Lung (tissue), 12 donors: ENCODE data around the gene VWF. TPM values are rescaled to one million over a fixed set of nuclear protein-coding genes. Genes with fewer than 3 reads are reported as not detected.

Experiments used
- ATAC-seq: fragments of 200-7000 bp; cut with Tn5 transposase; one replicate; pipeline ENCODE4 v1.9.1; 2020; ENCODE audit warnings: moderate number of reproducible peaks; ENCODE audit not compliant: insufficient read depth, low FRiP score
- DNase-seq, 3 donors: peaks; one replicate each; pipeline ENCODE4 v3.0.0-alpha.2; 2013 to 2017
- H3K27ac ChIP-seq, 2 donors: one replicate each; pipeline ENCODE4 v1.5.1; 2013; ENCODE audit warnings: mild to moderate bottlenecking in 2 of 2, moderate library complexity in 2 of 2, control low read depth in 1 of 2, inconsistent platforms in 1 of 2, low read depth in 1 of 2, low read length in 1 of 2
- H3K27me3 ChIP-seq, 3 donors: one replicate each; pipeline ENCODE4 v1.5.1; 2013; ENCODE audit warnings: low read length in 2 of 3; ENCODE audit not compliant: control insufficient read depth in 3 of 3, insufficient read depth in 3 of 3
- H3K36me3 ChIP-seq, 4 donors: one replicate each; pipeline ENCODE4 v1.5.1; 2013; ENCODE audit warnings: low read length in 4 of 4, mild to moderate bottlenecking in 1 of 4, moderate library complexity in 1 of 4; ENCODE audit not compliant: control insufficient read depth in 4 of 4, insufficient read depth in 4 of 4
- H3K4me1 ChIP-seq, 5 donors: one replicate each; pipeline ENCODE4 v1.5.1; 2013; ENCODE audit warnings: low read length in 5 of 5, mild to moderate bottlenecking in 2 of 5, moderate library complexity in 1 of 5; ENCODE audit not compliant: control insufficient read depth in 5 of 5, insufficient read depth in 5 of 5
- H3K4me3 ChIP-seq: one replicate; pipeline ENCODE4 v1.5.1; 2013; ENCODE audit warnings: mild to moderate bottlenecking, control low read depth, moderate library complexity
- H3K9ac ChIP-seq, 2 donors: one replicate each; pipeline ENCODE4 v1.5.1; 2013; ENCODE audit warnings: low read length in 2 of 2, control low read depth in 1 of 2; ENCODE audit not compliant: insufficient read depth in 1 of 2
- H3K9me3 ChIP-seq, 4 donors: one replicate each; pipeline ENCODE4 v1.5.1; 2013; ENCODE audit warnings: low read length in 3 of 4, mild to moderate bottlenecking in 1 of 4, moderate library complexity in 1 of 4; ENCODE audit not compliant: control insufficient read depth in 4 of 4, insufficient read depth in 3 of 4
- WGBS, 2 donors: extraction: QIAGEN DNeasy Blood & Tissue Kit; methylation state at CpG; one replicate each; pipeline ENCODE4 v1.1.7; 2013; 5-methylcytosine and 5-hydroxymethylcytosine counted together
- polyA plus RNA-seq, 2 donors: library from polyadenylated mRNA; stranded (reverse); fragments of 200-250 nt; gene quantifications; one replicate each; pipeline ENCODE4 v1.2.1, GENCODE V29; 2013
- total RNA-seq, 2 donors: library from RNA; depleted of rRNA in 1 of 2; stranded (reverse); fragments of >200 nt in 1 of 2; gene quantifications; one replicate each; pipeline ENCODE4 v1.2.1, GENCODE V29; 2014 to 2021
- TF ChIP-seq, protein P1 (sequence below): IDR thresholded peaks from 2 replicates; pipeline ENCODE4 v1.5.1; 2012; ENCODE audit warnings: mild to moderate bottlenecking; ENCODE audit errors: control extremely low read depth, extremely low read depth
- donor health status: control.
- donor health status: control.
- donor health status: Bipolar disorder and iron deficiency.
- donor health status: healthy.
- donor health status: DM: yes; HTN: yes; CAD: no.

The VWF gene
- total and polyA plus RNA-seq, 4 donors: 65.6 to 285 (median 249) TPM

DNA sequence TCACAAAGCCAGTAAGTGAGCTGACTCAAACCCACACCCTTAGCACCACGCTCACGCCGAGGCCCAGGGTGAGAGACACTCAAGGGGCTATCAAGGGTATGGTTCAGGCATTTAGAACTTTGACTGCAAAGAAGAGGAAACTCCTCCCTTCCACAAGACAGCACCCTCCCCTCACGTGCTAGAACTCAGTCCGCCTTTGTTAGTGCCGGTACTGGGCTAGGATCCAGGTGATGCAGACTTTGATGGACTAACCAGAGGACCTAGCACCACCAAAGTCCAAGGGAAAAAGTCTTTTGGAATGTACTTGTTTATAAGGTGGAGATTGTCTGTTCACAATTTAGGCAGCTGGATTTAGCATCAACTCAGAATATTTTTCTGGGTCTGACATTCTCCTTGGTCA lies 33.7 kb downstream of the VWF start:
- Histone ChIP-seq H3K4me1 (peaks cover 0 to 28% (median 0%) of the 10 kb centered on the region in 5 donors), H3K27me3 (no peaks in the 10 kb centered on the region), H3K27ac (peak overlapping the region in 1 of 2 donors; percentile 62), H3K36me3 (peaks cover 0 to 11% (median 0%) of the 10 kb centered on the region in 4 donors), H3K4me3 (no peak overlapping the region), H3K9me3 (no peaks in the 10 kb centered on the region), H3K9ac (no peak overlapping the region)
- no peak for DNase-seq
- TF ChIP-seq, protein P1, sequence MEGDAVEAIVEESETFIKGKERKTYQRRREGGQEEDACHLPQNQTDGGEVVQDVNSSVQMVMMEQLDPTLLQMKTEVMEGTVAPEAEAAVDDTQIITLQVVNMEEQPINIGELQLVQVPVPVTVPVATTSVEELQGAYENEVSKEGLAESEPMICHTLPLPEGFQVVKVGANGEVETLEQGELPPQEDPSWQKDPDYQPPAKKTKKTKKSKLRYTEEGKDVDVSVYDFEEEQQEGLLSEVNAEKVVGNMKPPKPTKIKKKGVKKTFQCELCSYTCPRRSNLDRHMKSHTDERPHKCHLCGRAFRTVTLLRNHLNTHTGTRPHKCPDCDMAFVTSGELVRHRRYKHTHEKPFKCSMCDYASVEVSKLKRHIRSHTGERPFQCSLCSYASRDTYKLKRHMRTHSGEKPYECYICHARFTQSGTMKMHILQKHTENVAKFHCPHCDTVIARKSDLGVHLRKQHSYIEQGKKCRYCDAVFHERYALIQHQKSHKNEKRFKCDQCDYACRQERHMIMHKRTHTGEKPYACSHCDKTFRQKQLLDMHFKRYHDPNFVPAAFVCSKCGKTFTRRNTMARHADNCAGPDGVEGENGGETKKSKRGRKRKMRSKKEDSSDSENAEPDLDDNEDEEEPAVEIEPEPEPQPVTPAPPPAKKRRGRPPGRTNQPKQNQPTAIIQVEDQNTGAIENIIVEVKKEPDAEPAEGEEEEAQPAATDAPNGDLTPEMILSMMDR: no peak
- no peak for ATAC-seq
- 31 to 51% methylated on average over 6 of the region's 6 CpGs for WGBS, 2 donors

DNA sequence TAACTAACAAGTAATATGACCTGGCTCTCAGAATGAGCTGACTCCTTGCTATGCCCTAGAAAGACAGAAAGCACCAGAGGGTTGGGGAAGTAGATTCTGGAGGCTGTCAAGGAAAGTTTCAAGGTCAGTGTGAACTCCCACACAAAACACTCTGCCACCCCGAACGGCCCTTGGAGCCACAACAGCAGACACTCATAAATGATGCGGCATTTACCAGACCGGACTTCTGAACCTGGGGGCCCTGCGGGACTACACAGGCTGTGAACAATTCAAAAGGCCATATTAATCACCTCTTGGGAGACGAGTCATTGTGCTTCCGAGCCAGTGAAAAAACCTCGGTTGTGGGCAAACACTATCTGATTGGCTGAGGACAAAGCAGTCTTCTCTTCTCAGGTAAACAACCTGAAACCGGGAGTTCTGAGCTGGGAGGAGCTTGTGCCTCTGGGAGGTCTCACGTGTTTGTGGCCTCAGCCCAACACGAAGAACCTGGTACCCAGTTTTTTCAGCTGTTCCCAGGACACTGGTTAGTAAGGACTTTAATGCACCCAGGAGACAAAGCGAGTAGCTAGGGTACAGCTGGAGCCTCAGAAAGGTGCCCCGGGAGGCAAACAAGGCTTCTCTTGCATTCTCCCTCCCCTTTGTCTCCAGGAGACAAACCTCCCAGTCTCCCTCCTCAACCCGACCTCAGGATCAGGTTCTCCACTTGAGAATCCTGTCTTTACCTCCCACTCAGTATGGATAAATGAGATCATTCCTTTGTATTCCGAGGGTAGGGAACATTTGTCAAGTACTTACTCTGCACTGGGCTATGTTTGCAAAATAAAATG lies 35.3 kb downstream of the VWF start:
- ATAC-seq (no peak), DNase-seq (no peak)
- H3K9ac ChIP-seq: no peak overlapping the region
- H3K4me3 ChIP-seq: no peak overlapping the region
- H3K9me3 ChIP-seq: no peaks in the 10 kb centered on the region
- peak overlapping the region; percentile 35 to 50 for H3K27ac ChIP-seq
- no peaks in the 10 kb centered on the region for H3K27me3 ChIP-seq
- H3K4me1 ChIP-seq: peaks cover 0 to 33% (median 2%) of the 10 kb centered on the region in 5 donors
- 41 to 62% methylated on average over 15 of the region's 15 CpGs for WGBS, 2 donors
- peaks cover 0 to 9% (median 0%) of the 10 kb centered on the region in 4 donors for H3K36me3 ChIP-seq
- TF ChIP-seq, protein P1: no peak

DNA sequence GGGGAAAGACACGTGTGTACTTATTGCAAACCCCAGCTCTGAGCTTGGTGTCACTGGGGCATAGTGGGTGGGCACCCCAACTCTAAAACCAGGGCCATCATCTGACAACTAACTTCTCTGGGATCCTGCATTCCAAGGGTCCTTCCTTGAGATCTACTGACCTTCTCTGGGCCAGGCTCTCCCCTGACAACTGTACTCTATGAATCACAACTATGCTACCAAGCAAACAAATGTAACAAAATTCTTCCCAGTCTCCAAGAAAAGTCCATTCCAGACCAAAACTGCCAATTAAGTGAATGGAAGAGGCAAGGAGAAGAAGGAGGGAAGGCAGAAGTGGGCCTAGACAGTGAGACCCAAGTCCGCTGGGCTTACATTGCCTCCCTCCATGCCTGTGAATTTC lies 38.2 kb downstream of the VWF start:
- Histone ChIP-seq H3K9ac (no peak overlapping the region), H3K4me3 (no peak overlapping the region), H3K4me1 (peaks cover 0 to 15% (median 2%) of the 10 kb centered on the region in 5 donors), H3K27me3 (no peaks in the 10 kb centered on the region), H3K9me3 (no peaks in the 10 kb centered on the region), H3K36me3 (peaks cover 0 to 4% (median 0%) of the 10 kb centered on the region in 4 donors), H3K27ac (no peak overlapping the region)
- 88 to 92% methylated on average over 2 of the region's 2 CpGs for WGBS, 2 donors
- ATAC-seq (no peak), DNase-seq (no peak)
- TF ChIP-seq, protein P1: no peak
